ENCODE data around the gene COPS3. TPM values are rescaled to one million over a fixed set of nuclear protein-coding genes. Genes with fewer than 3 reads are reported as not detected.

The COPS3 gene
- total RNA-seq (2014; rRNA removed; shearing (Covaris generic)), result 106 and 125 TPM in 2 replicates

GRCh38 chr17:17280613-17281549, at the start of gene COPS3:
Gene COPS3 (minus strand): TSS chr17:17281246. CDS start chr17:17281186, 60 bp downstream.
- peak within 1 kb of the TSS; percentile 99 for H3K4me3 ChIP-seq (ENCODE audit: insufficient read depth, low read depth, low read length)
- no peaks in the 10 kb centered on the region for H3K36me3 ChIP-seq (replicated peaks; ENCODE audit: control insufficient read depth, insufficient read depth, low read length)
- DNase-seq, result peak; percentile 98
- no peaks in the 10 kb centered on the region for H3K27me3 ChIP-seq (ENCODE audit: control insufficient read depth, insufficient read depth, low read length)

GRCh38 chr17:17328251-17328650, 47.2 kb upstream of the COPS3 start:
- DNase-seq, result no peak
- H3K27me3 ChIP-seq (ENCODE audit: control insufficient read depth, insufficient read depth, low read length), result no peaks in the 10 kb centered on the region
- H3K4me3 ChIP-seq (ENCODE audit: insufficient read depth, low read depth, low read length), result no peak overlapping the region
- peaks cover 1% of the 10 kb centered on the region for H3K36me3 ChIP-seq (replicated peaks; ENCODE audit: control insufficient read depth, insufficient read depth, low read length)

GRCh38 chr17:17326275-17326875, 45.3 kb upstream of the COPS3 start:
- no peak overlapping the region for H3K4me3 ChIP-seq (ENCODE audit: insufficient read depth, low read depth, low read length)
- no peaks in the 10 kb centered on the region for H3K27me3 ChIP-seq (ENCODE audit: control insufficient read depth, insufficient read depth, low read length)
- DNase-seq, result peak; percentile 19
- H3K36me3 ChIP-seq (replicated peaks; ENCODE audit: control insufficient read depth, insufficient read depth, low read length), result peaks cover 1% of the 10 kb centered on the region

- H3K4me3 ChIP-seq (ENCODE audit: insufficient read depth, low read depth, low read length), result no peak overlapping the region
- no peak for DNase-seq
- H3K27me3 ChIP-seq (ENCODE audit: control insufficient read depth, insufficient read depth, low read length), result no peaks in the 10 kb centered on the region
- peaks cover 1% of the 10 kb centered on the region for H3K36me3 ChIP-seq (replicated peaks; ENCODE audit: control insufficient read depth, insufficient read depth, low read length)
Measured at GRCh38 chr17:17325816-17326215, 44.8 kb upstream of the COPS3 start.

- no peaks in the 10 kb centered on the region for H3K27me3 ChIP-seq (ENCODE audit: control insufficient read depth, insufficient read depth, low read length)
- DNase-seq, result no peak
- H3K36me3 ChIP-seq (replicated peaks; ENCODE audit: control insufficient read depth, insufficient read depth, low read length), result peaks cover 1% of the 10 kb centered on the region
- H3K4me3 ChIP-seq (ENCODE audit: insufficient read depth, low read depth, low read length), result no peak overlapping the region
Measured at GRCh38 chr17:17325228-17325627, 44.2 kb upstream of the COPS3 start.

GRCh38 chr17:17324616-17325015, 43.6 kb upstream of the COPS3 start:
- no peak for DNase-seq
- Histone ChIP-seq H3K4me3 (ENCODE audit: insufficient read depth, low read depth, low read length) (no peak overlapping the region), H3K36me3 (replicated peaks; ENCODE audit: control insufficient read depth, insufficient read depth, low read length) (peaks cover 1% of the 10 kb centered on the region), H3K27me3 (ENCODE audit: control insufficient read depth, insufficient read depth, low read length) (no peaks in the 10 kb centered on the region)

GRCh38 chr17:17322516-17323510, 41.8 kb upstream of the COPS3 start:
- H3K27me3 ChIP-seq (ENCODE audit: control insufficient read depth, insufficient read depth, low read length), result no peaks in the 10 kb centered on the region
- DNase-seq, result peak; percentile 32
- H3K36me3 ChIP-seq (replicated peaks; ENCODE audit: control insufficient read depth, insufficient read depth, low read length), result peaks cover 1% of the 10 kb centered on the region
- no peak overlapping the region for H3K4me3 ChIP-seq (ENCODE audit: insufficient read depth, low read depth, low read length)

- Histone ChIP-seq H3K36me3 (replicated peaks; ENCODE audit: control insufficient read depth, insufficient read depth, low read length) (peaks cover 1% of the 10 kb centered on the region), H3K27me3 (ENCODE audit: control insufficient read depth, insufficient read depth, low read length) (no peaks in the 10 kb centered on the region), H3K4me3 (ENCODE audit: insufficient read depth, low read depth, low read length) (no peak overlapping the region)
- peak; percentile 16 for DNase-seq
Measured at GRCh38 chr17:17321356-17322025, 40.4 kb upstream of the COPS3 start.

- peaks cover 1% of the 10 kb centered on the region for H3K36me3 ChIP-seq (replicated peaks; ENCODE audit: control insufficient read depth, insufficient read depth, low read length)
- no peak overlapping the region for H3K4me3 ChIP-seq (ENCODE audit: insufficient read depth, low read depth, low read length)
- H3K27me3 ChIP-seq (ENCODE audit: control insufficient read depth, insufficient read depth, low read length), result no peaks in the 10 kb centered on the region
- no peak for DNase-seq
Measured at GRCh38 chr17:17320911-17321220, 39.8 kb upstream of the COPS3 start.

GRCh38 chr17:17320188-17320910, 39.3 kb upstream of the COPS3 start:
- H3K4me3 ChIP-seq (ENCODE audit: insufficient read depth, low read depth, low read length), result no peak overlapping the region
- no peaks in the 10 kb centered on the region for H3K27me3 ChIP-seq (ENCODE audit: control insufficient read depth, insufficient read depth, low read length)
- no peaks in the 10 kb centered on the region; the same call in none of the 2 replicates for H3K36me3 ChIP-seq (replicated peaks; ENCODE audit: control insufficient read depth, insufficient read depth, low read length)
- peak; percentile 20 for DNase-seq

- DNase-seq, result peak; percentile 28
- Histone ChIP-seq H3K36me3 (replicated peaks; ENCODE audit: control insufficient read depth, insufficient read depth, low read length) (no peaks in the 10 kb centered on the region), H3K27me3 (ENCODE audit: control insufficient read depth, insufficient read depth, low read length) (no peaks in the 10 kb centered on the region), H3K4me3 (ENCODE audit: insufficient read depth, low read depth, low read length) (no peak overlapping the region)
Measured at GRCh38 chr17:17315142-17315821, 34.2 kb upstream of the COPS3 start.

- Histone ChIP-seq H3K27me3 (ENCODE audit: control insufficient read depth, insufficient read depth, low read length) (no peaks in the 10 kb centered on the region), H3K36me3 (replicated peaks; ENCODE audit: control insufficient read depth, insufficient read depth, low read length) (no peaks in the 10 kb centered on the region), H3K4me3 (ENCODE audit: insufficient read depth, low read depth, low read length) (no peak overlapping the region)
- DNase-seq, result no peak
Measured at GRCh38 chr17:17314501-17315071, 33.5 kb upstream of the COPS3 start.
